NCI-H2029 (cell line): ENCODE measurements around the gene ICOSLG.
"Not testable (repeated sequence)": the region's sequence is repeated elsewhere in the genome, so short reads cannot be mapped to it uniquely, and the experiment has no call there.

Source experiments
- DNase-seq: peaks from one replicate; lab custom pipeline; 2025; lab: John Stamatoyannopoulos, UW

ICOSLG gene

GRCh38 chr21:44223334-44223733, 17.4 kb downstream of the ICOSLG start:
- DNase-seq = not testable (repeated sequence)

- DNase-seq = not testable (repeated sequence)
These were observed 20.1 kb downstream of the ICOSLG start for GRCh38 chr21:44220674-44221073.

- not testable (repeated sequence) for DNase-seq
These were observed 22.3 kb downstream of the ICOSLG start for GRCh38 chr21:44218461-44218860.

GRCh38 chr21:44211978-44212377, 28.8 kb downstream of the ICOSLG start:
- not testable (repeated sequence) for DNase-seq

GRCh38 chr21:44211574-44211973, 29.2 kb downstream of the ICOSLG start:
- DNase-seq = not testable (repeated sequence)

GRCh38 chr21:44207860-44208646, 32.7 kb downstream of the ICOSLG start:
- not testable (repeated sequence) for DNase-seq

GRCh38 chr21:44206698-44207676, 33.8 kb downstream of the ICOSLG start:
- not testable (repeated sequence) for DNase-seq

GRCh38 chr21:44206187-44206586, 34.6 kb downstream of the ICOSLG start:
- not testable (repeated sequence) for DNase-seq

GRCh38 chr21:44202590-44203299, 38.0 kb downstream of the ICOSLG start:
- not testable (repeated sequence) for DNase-seq

GRCh38 chr21:44199997-44200396, 40.7 kb downstream of the ICOSLG start:
- DNase-seq = not testable (repeated sequence)

GRCh38 chr21:44199448-44199847, 41.3 kb downstream of the ICOSLG start:
- DNase-seq = no peak

GRCh38 chr21:44197156-44197516, 43.6 kb downstream of the ICOSLG start:
- DNase-seq = not testable (repeated sequence)

- DNase-seq = not testable (repeated sequence)
These were observed 44.3 kb downstream of the ICOSLG start for GRCh38 chr21:44196212-44197155.

GRCh38 chr21:44194888-44195287, 45.9 kb downstream of the ICOSLG start:
- DNase-seq = not testable (repeated sequence)

- not testable (repeated sequence) for DNase-seq
These were observed 46.3 kb downstream of the ICOSLG start for GRCh38 chr21:44194451-44194850.

GRCh38 chr21:44193108-44193507, 47.6 kb downstream of the ICOSLG start:
- not testable (repeated sequence) for DNase-seq

GRCh38 chr21:44190349-44191271, 50.1 kb downstream of the ICOSLG start:
- DNase-seq = not testable (repeated sequence)

GRCh38 chr21:44184862-44185261, 55.9 kb downstream of the ICOSLG start:
- not testable (repeated sequence) for DNase-seq

GRCh38 chr21:44182202-44182601, 58.5 kb downstream of the ICOSLG start:
- DNase-seq = not testable (repeated sequence)

GRCh38 chr21:44181506-44181905, 59.2 kb downstream of the ICOSLG start:
- not testable (repeated sequence) for DNase-seq
